Ovary (tissue), 9 donors: Measurements from ENCODE around the gene PRPF40B. TPM values are rescaled to one million over a fixed set of nuclear protein-coding genes. Genes with fewer than 3 reads are reported as not detected.

Source experiments
- DNase-seq, 5 donors: peaks; one replicate each; pipeline ENCODE4 v3.0.0-alpha.2; 2019 to 2020
- H3K27ac ChIP-seq, 2 donors: fragments of 200-600 bp; one replicate each; pipeline versions ENCODE4 v1.5.1 to v1.8.0; 2019 to 2022
- H3K27me3 ChIP-seq: fragments of 200-600 bp; one replicate; pipeline ENCODE4 v1.8.0; 2022
- H3K36me3 ChIP-seq: fragments of 200-600 bp; sonication (generic); one replicate; pipeline ENCODE4 v1.5.1; 2019
- H3K4me1 ChIP-seq: one replicate; pipeline ENCODE4 v1.8.1; 2013; ENCODE audit warnings: mild to moderate bottlenecking, moderate library complexity; ENCODE audit not compliant: insufficient read depth
- H3K4me3 ChIP-seq: fragments of 200-600 bp; sonication (generic); one replicate; pipeline ENCODE4 v1.5.1; 2017
- H3K9me3 ChIP-seq, 2 donors: fragments of 200-600 bp in 1 of 2; sonication (generic) in 1 of 2; one replicate each; pipeline versions ENCODE4 v1.5.1 to v1.8.1; 2013 to 2019; ENCODE audit warnings: mild to moderate bottlenecking in 1 of 2, moderate library complexity in 1 of 2
- CTCF ChIP-seq, 3 donors: fragments of 450-650 bp in 2 of 3; fragments of 200-600 bp in 1 of 3; IDR thresholded peaks; one replicate each; pipeline versions ENCODE4 v1.5.1 to v1.8.0; 2016 to 2022; ENCODE audit warnings: antibody characterized with exemption in 3 of 3, mild to moderate bottlenecking in 1 of 3
- EP300 ChIP-seq: sonication (generic); formaldehyde crosslinking; IDR thresholded peaks from one replicate; pipeline ENCODE4 v1.6.1; 2017; ENCODE audit warnings: antibody characterized with exemption
- POLR2A ChIP-seq: fragments of 450-650 bp; IDR thresholded peaks from one replicate; pipeline ENCODE4 v1.6.1; 2017; ENCODE audit warnings: antibody characterized with exemption, mild to moderate bottlenecking, moderate library complexity
- WGBS, 3 donors: extraction: QIAGEN DNeasy Blood & Tissue Kit in 1 of 3; methylation state at CpG; one replicate each; pipeline versions ENCODE4 v1.1.5 to v1.1.7; 2013 to 2017; 5-methylcytosine and 5-hydroxymethylcytosine counted together
- intact Hi-C, 4 donors: fragments of 100-400 bp; cut with DNase I; formaldehyde crosslinking; loops; one replicate each; pipeline versions ENCODE4 v1.11.0 to v1.15.1; 2022 to 2023
- polyA plus RNA-seq, 2 donors: library from polyadenylated mRNA; stranded (reverse); fragments of 200-250 nt in 1 of 2; fragments of 350-450 nt in 1 of 2; fragmentation: Illumina TruSeq in 1 of 2; extraction: RNeasy Lipid Tissue Mini Kit (QIAGEN cat#74804) in 1 of 2; gene quantifications; one replicate each; pipeline ENCODE4 v1.2.3, GENCODE V29; 2013 to 2014
- total RNA-seq, 7 donors: library from RNA; depleted of rRNA in 2 of 7; stranded (reverse); fragments of >200 nt in 2 of 7; fragmentation: NEBNext Ultra II Directional in 3 of 7; extraction: Animal tissue kit (Norgen Biotek cat#: 25700) in 3 of 7; gene quantifications; one replicate each; pipeline versions ENCODE4 v1.1.0 to v1.2.4, GENCODE V29; 2016 to 2023
- donor health status: DM: no; HTN: no; CAD: no; lungs with moderate emphysema.
- donor health status: DM: no; HTN: no; CAD: no.
- donor health status: Bipolar disorder and iron deficiency.
- donor health status: DM: yes; HTN: yes; CAD: no.
- donor health status: DM: no; HTN: no; CAD: no.
- donor health status: DM: yes; HTN: yes; CAD: no.

PRPF40B gene
- total and polyA plus RNA-seq, 9 donors: 13.4 to 72.6 (median 33.8) TPM

GRCh38 chr12:49659753-49660152 is 36.4 kb downstream of the PRPF40B start:
- intact Hi-C loops: no loop called here
- Histone ChIP-seq H3K27ac (peak overlapping the region in 1 of 2 donors; percentile 8), H3K4me3 (no peak overlapping the region), H3K9me3 (no peaks in the 10 kb centered on the region), H3K4me1 (peaks cover 16% of the 10 kb centered on the region), H3K36me3 (no peaks in the 10 kb centered on the region), H3K27me3 (no peaks in the 10 kb centered on the region)
- WGBS, 3 donors: 12 to 26% (median 26%) methylated on average over 1 of the region's 1 CpG
- DNase-seq: no peak
- TF ChIP-seq CTCF (IDR thresholded peaks at IDR 0.05): no peak
- no peak for TF ChIP-seq EP300
- no peak for TF ChIP-seq POLR2A

GRCh38 chr12:49661191-49661590 is 37.8 kb downstream of the PRPF40B start:
- Histone ChIP-seq H3K36me3 (no peaks in the 10 kb centered on the region), H3K4me3 (no peak overlapping the region), H3K4me1 (peaks cover 19% of the 10 kb centered on the region), H3K27me3 (no peaks in the 10 kb centered on the region), H3K9me3 (no peaks in the 10 kb centered on the region), H3K27ac (no peak overlapping the region)
- DNase-seq: peak in 1 of 5 donors; percentile 4
- WGBS, 3 donors: 56 to 68% (median 60%) methylated on average over 3 of the region's 3 CpGs
- intact Hi-C loops: no loop called here
- no peak for TF ChIP-seq EP300
- no peak for TF ChIP-seq POLR2A
- TF ChIP-seq CTCF (IDR thresholded peaks at IDR 0.05): no peak

- H3K4me3 ChIP-seq: no peak overlapping the region
- no peaks in the 10 kb centered on the region for H3K27me3 ChIP-seq
- 90 to 97% (median 94%) methylated on average over 3 of the region's 3 CpGs for WGBS, 3 donors
- peak in 2 of 5 donors; percentile 4 for DNase-seq
- intact Hi-C loops: no loop called here
- H3K4me1 ChIP-seq: peaks cover 19% of the 10 kb centered on the region
- no peak overlapping the region for H3K27ac ChIP-seq
- H3K36me3 ChIP-seq: no peaks in the 10 kb centered on the region
- TF ChIP-seq EP300: no peak
- TF ChIP-seq POLR2A: no peak
- TF ChIP-seq CTCF (IDR thresholded peaks at IDR 0.05): no peak
- no peaks in the 10 kb centered on the region for H3K9me3 ChIP-seq
These were observed 38.4 kb downstream of the PRPF40B start for GRCh38 chr12:49661746-49662145.

- Histone ChIP-seq H3K27me3 (no peaks in the 10 kb centered on the region), H3K4me1 (peaks cover 19% of the 10 kb centered on the region), H3K27ac (peak overlapping the region in 1 of 2 donors; percentile 77), H3K9me3 (no peaks in the 10 kb centered on the region), H3K4me3 (no peak overlapping the region), H3K36me3 (no peaks in the 10 kb centered on the region)
- no peak for TF ChIP-seq EP300
- no peak for TF ChIP-seq POLR2A
- no peak for TF ChIP-seq CTCF (IDR thresholded peaks at IDR 0.05)
- intact Hi-C loops: no loop called here
- 17 to 31% (median 24%) methylated on average over 4 to 5 of the region's 5 CpGs for WGBS, 3 donors
- DNase-seq: peak; percentile 56 to 66 (median 63)
These were observed 39.9 kb downstream of the PRPF40B start for GRCh38 chr12:49662998-49663843.
